Stimulated activated CD8-positive, alpha-beta memory T cell treated with anti-CD3 and anti-CD28 coated beads, Interleukin-15, amount 100 ng/mL, for 48 hours (primary cell): ENCODE measurements around the gene RAB4A.
A peak's percentile ranks its signal among the peaks of the same experiment; 100 is the strongest.

Experiments used
- DNase-seq, 2 donors: peaks; one replicate each; pipeline ENCODE4 v3.0.0-alpha.2; 2020; ENCODE audit warnings: low read depth in 2 of 2

RAB4A gene

DNA sequence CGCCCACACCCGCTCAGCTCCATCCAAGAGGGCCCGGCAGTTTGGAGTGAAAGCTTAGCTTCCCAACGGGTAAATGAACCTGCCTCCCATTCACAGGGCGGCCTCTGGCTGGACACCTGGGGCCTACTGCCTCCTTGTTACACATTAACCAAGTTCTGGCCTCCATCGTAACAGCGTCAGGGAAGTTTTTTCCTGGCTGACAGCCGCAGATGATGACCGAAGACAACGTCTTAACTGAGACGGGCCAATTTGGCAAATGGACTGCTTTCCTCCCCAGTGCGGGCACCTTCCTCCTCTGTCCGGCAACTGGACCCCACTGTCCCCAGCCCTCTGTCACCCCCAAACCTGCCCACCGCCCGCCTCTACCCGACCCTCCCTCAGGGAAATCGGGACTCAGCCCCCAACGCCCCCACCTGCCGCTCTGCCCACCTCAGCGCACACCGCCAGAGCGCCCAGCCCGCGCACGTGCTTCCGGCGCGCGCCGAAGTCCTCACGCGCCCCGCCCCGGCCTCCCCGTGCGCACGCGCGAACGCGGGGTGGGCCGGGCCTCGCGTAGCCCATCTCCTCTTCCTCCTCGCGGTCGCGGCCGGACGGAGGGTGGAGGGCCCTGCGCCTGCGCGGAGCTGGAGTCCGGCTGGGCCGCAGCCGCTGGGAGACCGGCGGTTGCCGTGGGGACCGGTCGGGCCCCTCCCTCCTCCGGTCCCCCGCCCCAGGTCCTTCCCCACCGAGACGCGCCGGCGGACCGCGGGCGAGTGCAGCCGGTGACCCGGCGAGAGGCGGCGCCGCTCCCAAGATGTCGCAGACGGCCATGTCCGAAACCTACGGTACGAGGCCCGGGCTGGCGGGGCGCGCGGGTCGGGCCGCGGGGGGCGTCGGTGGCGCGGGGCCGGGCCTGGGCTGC, at the start of gene RAB4A:
TSS of gene RAB4A (plus strand) at position 565 of the 901 bp plus-strand sequence. CDS start at position 794, 229 bp downstream.
- peak; percentile 75 to 77 for DNase-seq

- no peak for DNase-seq
Measured at GRCh38 chr1:229222081-229222480, 48.8 kb upstream of the RAB4A start.

DNA sequence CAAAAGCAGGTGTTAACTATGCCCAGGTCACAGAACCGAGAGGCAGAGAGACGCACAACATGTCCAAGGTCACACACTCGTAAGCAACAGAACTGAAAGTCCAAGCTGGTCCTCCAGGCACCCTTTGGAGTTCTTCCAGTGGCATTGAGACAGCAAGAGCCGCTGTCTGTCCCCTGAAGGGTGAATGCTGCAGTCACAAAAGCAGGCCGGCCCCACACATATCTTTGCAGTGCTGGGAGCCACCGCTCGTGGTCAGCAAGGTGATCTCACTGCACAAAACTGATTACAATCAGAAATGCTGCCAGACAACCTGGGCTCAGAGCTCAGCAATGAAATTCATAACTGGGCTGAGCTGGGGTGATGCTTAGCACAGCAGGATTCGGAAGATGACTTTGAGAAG, 47.4 kb upstream of the RAB4A start:
- no peak for DNase-seq

DNA sequence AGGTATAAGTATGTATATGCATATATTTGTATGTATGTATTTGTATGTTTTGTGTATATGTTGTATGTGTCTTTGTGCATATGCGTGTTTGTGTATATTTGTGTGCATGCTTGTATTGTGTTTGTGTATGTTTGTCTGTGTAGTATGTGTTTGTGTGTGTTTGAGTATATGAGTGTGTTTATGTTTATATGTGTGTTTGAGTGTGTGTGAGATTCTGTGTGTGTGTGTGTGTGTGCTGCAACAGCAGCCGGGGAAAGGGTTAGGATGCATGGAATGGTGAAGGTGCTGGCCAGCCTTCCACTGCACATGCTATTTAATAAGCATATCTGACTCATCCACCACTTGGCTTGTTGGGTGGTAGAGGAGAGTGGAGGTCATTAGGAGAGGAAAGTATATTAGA, 46.6 kb upstream of the RAB4A start:
- no peak for DNase-seq

DNA sequence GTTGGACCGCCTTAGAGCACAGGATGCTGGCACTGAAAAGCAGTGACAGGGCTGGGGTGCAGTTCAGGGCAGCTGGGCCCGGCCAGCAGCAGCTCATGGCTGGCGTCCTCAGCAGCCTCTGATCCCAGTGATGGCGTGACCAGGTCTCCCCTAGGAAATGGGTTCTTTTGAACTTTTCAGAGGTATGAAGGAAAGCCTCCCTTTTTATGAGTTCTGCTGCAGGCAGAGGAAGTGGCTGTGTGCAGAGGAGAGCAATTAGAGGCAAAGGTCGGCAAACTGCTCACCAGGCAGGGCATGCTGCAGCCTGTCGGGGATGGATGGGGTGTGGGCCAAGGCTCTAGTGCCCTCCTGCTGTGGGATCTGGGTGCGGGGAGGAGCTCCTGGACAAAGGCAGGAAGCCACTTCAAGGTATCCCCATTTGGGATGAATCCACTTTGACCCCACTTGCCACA, 45.6 kb upstream of the RAB4A start:
- DNase-seq = no peak

DNA sequence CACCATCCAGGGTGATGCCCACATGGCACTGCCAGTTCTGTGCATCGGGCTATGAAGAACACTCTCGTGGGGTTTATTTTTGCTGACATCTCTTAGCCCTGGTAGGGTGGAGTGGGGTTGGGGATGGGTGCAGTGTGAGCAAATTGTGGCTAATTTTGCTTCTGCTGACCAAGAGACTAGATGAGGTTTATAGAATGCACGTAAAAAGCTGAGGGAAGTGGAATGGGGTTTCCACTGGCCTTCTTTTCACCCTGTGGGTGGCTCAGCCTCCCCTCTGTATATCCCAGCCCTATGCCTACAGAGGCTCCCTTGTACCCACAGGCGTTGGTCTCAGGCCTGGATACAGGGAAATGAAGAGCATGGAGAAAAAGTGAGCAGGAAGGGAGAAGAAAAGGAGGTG, 44.1 kb upstream of the RAB4A start:
- DNase-seq = no peak

- DNase-seq = peak; percentile 43 to 47
Measured at GRCh38 chr1:229227298-229227919, 43.5 kb upstream of the RAB4A start.

DNA sequence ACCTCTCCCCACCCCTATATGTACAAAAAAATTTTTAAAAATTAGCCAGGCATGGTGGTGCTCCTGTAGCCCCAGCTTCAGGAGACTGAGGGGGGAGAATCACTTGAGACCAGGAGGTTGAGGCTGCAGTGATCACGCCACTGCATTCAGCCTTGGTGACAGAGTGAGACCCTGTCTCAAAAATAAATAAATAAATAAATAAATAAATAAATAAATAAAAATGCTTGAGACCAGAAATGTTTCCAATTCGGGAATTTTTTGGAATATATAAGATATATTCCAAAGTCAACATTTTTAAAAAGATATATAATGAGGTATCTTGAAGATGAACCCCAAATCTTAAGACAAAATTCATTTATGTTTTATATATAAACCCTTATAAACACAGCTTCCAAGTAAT, 42.4 kb upstream of the RAB4A start:
- DNase-seq = no peak

DNA sequence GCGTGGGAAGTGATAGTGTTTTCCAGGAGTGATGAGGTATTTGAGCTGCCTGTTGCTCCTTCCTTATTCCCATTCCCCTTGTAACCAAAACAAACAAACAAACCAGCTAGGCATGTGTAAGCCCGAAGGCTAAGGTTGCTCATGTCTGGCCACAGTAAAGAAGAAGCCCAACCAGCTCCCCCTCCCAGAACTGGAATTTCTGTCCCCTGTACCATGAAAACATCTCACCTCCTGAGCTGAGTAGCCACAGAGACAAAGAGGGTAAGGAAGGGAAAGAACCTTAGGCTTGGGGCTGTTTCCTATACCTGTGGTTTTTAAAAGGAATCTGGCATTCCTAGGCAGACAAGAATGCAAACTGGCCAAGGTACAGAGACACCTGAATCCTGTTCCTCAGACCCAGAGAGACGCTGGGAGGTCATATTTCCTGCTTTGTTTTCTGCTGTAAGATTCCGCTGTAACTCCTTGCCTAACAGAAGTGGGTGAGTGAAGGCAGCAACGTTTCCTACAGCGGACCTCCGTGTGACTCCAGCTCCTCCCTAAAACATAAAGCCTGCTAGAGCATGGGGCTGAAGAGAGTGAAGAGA, 41.7 kb upstream of the RAB4A start:
- DNase-seq = no peak

DNA sequence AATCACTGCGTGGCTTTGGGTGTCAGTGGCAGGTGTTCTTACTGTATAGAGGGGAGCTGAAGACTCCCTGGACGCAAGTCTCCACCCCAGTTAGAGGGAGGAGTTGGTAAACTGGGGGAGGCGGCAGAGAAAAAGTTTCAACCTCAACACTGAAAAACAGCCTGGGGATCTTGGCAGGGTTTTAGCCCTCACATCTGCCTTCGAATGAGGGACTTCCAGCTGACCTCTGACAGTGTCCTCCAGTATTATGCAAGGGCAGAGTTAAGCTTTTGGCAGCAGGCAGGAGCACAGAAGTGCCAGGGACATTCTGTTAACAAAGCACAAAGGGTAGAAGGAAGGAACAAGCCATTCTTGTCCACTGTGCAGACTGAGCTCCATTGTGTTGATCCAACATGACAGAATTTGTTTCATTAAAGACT, 41.2 kb upstream of the RAB4A start:
- DNase-seq = no peak

GRCh38 chr1:229230140-229230892, 40.6 kb upstream of the RAB4A start:
- no peak for DNase-seq

GRCh38 chr1:229230893-229231753, 39.8 kb upstream of the RAB4A start:
- DNase-seq = no peak

- no peak for DNase-seq
Measured at GRCh38 chr1:229231754-229232119, 39.2 kb upstream of the RAB4A start.

DNA sequence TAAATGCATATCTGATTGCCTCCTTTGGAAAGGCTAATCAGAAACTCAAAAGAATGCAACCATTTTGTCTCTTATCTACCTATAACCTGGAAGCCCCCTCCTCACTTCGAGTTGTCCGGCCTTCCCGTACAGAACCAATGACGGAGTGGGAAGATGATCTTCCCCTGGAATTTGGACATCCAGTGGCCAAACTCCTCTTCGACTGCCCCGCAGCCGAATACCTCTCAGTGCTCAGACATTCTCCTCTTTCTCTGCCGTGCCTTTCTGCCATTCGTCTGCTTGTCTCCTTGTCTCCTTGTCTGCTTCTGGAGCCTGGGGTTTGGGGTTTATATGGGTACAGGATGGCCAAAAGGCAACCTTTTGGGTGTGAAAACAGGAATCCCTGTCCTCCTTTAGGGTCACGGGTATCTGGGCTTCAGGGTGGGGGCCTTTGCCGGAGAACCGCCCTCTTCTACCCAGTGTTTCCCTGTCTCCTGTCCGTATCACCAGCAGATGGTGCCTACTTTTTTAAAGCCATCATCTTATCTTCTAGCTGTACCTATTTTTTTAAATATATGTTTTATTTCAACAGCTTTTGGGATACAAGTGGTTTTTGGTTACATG, 35.9 kb upstream of the RAB4A start:
- no peak for DNase-seq

DNA sequence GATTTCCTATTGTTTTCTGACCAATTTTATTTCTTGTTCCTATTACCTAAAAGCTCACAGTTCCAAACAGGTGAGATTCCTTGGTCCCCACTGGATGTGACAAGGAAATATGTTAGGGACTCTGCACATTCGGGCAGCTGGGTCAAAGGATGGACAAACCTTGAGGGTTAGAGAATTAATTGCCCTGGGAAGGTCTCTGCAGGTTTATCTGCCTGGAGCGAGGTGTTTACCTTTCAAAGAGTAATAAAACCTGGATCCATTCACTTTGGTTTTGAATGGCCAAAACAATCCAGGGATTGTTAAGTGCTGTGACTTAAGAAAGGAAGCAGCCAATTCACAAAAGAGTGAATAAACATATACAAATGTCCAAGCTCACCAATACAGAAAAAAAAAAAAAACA, 33.6 kb upstream of the RAB4A start:
- DNase-seq = no peak

GRCh38 chr1:229238231-229238630, 32.7 kb upstream of the RAB4A start:
- no peak for DNase-seq

DNA sequence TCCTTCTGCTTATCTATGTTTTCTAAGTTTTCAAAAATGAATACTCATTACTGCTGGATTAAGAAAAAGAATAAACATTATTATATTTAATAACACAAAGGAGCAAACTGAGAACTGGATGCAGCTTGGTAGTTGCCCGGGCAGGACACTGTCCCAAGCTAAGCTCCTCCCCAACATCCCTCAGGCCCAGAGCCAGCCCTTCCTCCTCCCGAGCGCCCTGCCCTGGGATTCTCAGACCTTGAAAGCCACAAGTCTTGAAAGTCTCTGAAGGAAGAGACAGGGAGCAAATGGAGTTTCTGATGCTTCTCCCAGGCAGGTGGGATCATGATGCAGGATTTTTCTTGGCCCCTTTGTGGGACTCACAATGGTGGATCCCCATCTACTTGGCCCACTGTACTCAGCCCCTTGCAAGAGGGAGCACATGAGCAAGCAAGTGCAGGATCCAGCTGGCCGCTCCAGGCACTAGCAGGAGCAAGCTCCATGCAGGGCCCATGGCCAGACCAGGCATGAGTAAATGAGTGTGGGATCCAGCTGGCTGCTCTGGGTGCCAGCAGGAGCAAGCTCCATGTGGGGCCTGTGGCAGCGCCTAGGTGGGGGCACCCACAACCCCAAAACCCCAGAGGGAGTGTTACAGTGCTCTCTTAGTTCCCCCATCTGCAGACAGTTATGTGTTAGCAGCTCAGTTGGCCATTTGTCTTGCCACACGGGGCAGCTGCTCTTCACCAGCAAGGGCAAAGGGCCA, 32.1 kb upstream of the RAB4A start:
- DNase-seq = no peak

DNA sequence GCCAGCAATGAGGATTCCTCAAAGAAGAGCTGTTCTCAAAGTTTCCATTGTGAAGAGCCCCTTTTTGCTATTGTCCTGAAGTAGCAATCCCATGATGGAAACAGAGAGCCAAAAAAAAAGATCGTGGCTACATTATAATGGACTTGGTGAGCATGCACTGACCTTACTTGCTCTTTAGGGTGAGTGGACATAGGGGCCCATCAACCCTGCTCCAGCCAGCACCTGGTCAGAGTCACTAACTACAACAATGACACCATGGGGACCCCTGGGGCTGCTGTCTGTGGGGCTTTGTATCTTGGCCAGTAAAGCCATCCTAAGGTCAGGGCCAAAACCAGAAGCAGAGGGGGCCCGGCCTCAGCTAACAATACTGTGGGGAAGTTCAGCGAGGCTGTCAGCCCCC, 30.4 kb upstream of the RAB4A start:
- DNase-seq = no peak

- no peak for DNase-seq
Measured at GRCh38 chr1:229241390-229241789, 29.5 kb upstream of the RAB4A start.

DNA sequence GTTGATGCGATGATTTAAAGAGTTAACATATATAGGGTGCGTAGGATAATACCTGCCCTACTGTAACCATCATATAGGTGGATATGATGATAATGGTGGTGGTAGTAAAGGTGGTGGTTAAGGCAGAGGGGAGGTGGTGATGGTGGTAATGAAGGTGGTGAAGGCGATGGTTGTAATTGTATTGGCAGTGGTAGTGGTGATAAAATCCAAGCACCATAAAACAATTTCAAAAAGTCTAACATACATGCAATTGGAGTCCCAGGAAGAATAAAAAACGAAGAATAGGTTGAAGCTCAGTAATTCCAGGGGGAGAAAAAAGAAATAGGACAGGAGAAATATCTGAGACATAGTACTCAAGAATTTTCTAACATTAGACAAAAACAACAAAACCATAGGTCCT, 27.3 kb upstream of the RAB4A start:
- no peak for DNase-seq
